ENCODE data around the gene B4GALNT3.

Gene B4GALNT3

GRCh38 chr12:588024-588322 is 128.2 kb downstream of the B4GALNT3 start:
- H3K4me3 ChIP-seq (replicated peaks; ENCODE audit: low read depth, low read length), result no peak overlapping the region
- DNase-seq (ENCODE audit: extremely low read depth, low read depth), result no peak
- TF ChIP-seq, protein P1, sequence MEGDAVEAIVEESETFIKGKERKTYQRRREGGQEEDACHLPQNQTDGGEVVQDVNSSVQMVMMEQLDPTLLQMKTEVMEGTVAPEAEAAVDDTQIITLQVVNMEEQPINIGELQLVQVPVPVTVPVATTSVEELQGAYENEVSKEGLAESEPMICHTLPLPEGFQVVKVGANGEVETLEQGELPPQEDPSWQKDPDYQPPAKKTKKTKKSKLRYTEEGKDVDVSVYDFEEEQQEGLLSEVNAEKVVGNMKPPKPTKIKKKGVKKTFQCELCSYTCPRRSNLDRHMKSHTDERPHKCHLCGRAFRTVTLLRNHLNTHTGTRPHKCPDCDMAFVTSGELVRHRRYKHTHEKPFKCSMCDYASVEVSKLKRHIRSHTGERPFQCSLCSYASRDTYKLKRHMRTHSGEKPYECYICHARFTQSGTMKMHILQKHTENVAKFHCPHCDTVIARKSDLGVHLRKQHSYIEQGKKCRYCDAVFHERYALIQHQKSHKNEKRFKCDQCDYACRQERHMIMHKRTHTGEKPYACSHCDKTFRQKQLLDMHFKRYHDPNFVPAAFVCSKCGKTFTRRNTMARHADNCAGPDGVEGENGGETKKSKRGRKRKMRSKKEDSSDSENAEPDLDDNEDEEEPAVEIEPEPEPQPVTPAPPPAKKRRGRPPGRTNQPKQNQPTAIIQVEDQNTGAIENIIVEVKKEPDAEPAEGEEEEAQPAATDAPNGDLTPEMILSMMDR (IDR thresholded peaks at IDR 0.05; ENCODE audit: low read depth, low read length, missing control alignments), result no peak

- DNase-seq (ENCODE audit: extremely low read depth, low read depth), result no peak
- TF ChIP-seq, protein P1 (IDR thresholded peaks at IDR 0.05; ENCODE audit: low read depth, low read length, missing control alignments), result no peak
- H3K4me3 ChIP-seq (replicated peaks; ENCODE audit: low read depth, low read length), result no peak overlapping the region
These were observed 128.9 kb downstream of the B4GALNT3 start for GRCh38 chr12:588646-589045.

- DNase-seq (ENCODE audit: extremely low read depth, low read depth), result no peak
- TF ChIP-seq, protein P1 (IDR thresholded peaks at IDR 0.05; ENCODE audit: low read depth, low read length, missing control alignments), result no peak
- H3K4me3 ChIP-seq (replicated peaks; ENCODE audit: low read depth, low read length), result no peak overlapping the region
These were observed 130.5 kb downstream of the B4GALNT3 start for GRCh38 chr12:590206-590750.

GRCh38 chr12:591167-592023 is 131.7 kb downstream of the B4GALNT3 start:
- DNase-seq (ENCODE audit: extremely low read depth, low read depth), result no peak
- H3K4me3 ChIP-seq (replicated peaks; ENCODE audit: low read depth, low read length), result no peak overlapping the region
- TF ChIP-seq, protein P1 (IDR thresholded peaks at IDR 0.05; ENCODE audit: low read depth, low read length, missing control alignments), result no peak

- DNase-seq (ENCODE audit: extremely low read depth, low read depth), result no peak
- TF ChIP-seq, protein P1 (IDR thresholded peaks at IDR 0.05; ENCODE audit: low read depth, low read length, missing control alignments), result no peak
- H3K4me3 ChIP-seq (replicated peaks; ENCODE audit: low read depth, low read length), result no peak overlapping the region
These were observed 132.3 kb downstream of the B4GALNT3 start for GRCh38 chr12:592024-592505.

DNA sequence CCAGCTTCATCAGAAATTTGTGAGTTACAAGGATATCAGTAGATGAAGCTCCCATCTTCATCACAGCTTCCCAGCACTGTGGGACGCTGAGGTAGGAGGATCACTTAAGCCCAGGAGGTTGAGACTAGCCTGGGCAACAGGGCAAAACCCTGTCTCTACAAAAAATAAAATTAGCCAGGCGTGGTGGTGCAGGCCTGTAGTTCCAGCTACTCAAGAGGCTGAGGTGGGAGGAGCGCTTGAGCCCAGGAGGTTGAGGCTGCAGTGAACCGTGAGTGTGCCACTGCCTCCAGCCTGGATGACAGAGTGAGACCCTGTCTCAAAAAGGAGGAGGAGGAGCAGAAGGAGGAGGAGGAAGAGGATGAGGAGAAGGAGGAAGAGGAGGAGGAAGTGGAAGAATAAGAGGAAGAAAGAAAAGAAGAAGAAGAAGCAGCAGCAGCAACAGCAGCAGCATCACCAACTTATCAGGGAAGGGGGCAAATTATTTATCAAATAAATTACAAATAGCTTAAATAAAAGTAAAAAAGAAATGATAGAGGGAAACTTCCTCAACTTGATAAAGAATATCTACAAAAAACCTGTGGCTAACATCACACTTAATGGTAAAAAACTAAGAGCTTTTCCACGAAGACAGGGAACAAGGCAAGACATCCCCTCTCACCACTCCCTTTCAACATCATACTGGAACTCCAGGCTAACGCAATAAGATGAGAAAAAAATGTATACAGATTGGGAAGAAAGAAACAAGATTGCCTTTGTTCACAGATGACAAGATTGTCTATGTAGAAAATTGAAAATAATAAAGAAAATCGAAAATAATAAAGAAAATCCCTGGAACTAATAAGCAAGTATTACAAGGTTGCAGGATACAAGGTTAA is 133.9 kb downstream of the B4GALNT3 start:
- TF ChIP-seq, protein P1 (IDR thresholded peaks at IDR 0.05; ENCODE audit: low read depth, low read length, missing control alignments), result no peak
- no peak overlapping the region for H3K4me3 ChIP-seq (replicated peaks; ENCODE audit: low read depth, low read length)
- no peak for DNase-seq (ENCODE audit: extremely low read depth, low read depth)

Measured in HFF-Myc (cell line).